Upper lobe of right lung (tissue), 1 donor: ENCODE data around the gene TSSK2. TPM values are rescaled to one million over a fixed set of nuclear protein-coding genes. Genes with fewer than 3 reads are reported as not detected.
"Not testable (repeated sequence)": the region's sequence is repeated elsewhere in the genome, so short reads cannot be mapped to it uniquely, and the experiment has no call there.

ENCODE experiments used
- ATAC-seq: fragments of 200-7000 bp; cut with Tn5 transposase; one replicate; pipeline ENCODE4 v1.9.1; 2020; ENCODE audit warnings: mild to moderate bottlenecking, moderate library complexity
- DNase-seq: peaks from one replicate; pipeline ENCODE4 v3.0.0-alpha.2; 2020
- H3K27ac ChIP-seq: fragments of 200-600 bp; one replicate; pipeline ENCODE4 v1.8.0; 2022
- H3K27me3 ChIP-seq: fragments of 200-600 bp; one replicate; pipeline ENCODE4 v1.8.0; 2022; ENCODE audit warnings: mild to moderate bottlenecking
- H3K36me3 ChIP-seq: fragments of 200-600 bp; one replicate; pipeline ENCODE4 v1.8.0; 2022
- H3K4me1 ChIP-seq: fragments of 200-600 bp; one replicate; pipeline ENCODE4 v1.8.0; 2022
- H3K4me3 ChIP-seq: fragments of 200-600 bp; one replicate; pipeline ENCODE4 v1.8.0; 2022; ENCODE audit warnings: mild to moderate bottlenecking
- H3K9me3 ChIP-seq: fragments of 200-600 bp; one replicate; pipeline ENCODE4 v1.8.0; 2022
- CTCF ChIP-seq: fragments of 200-600 bp; IDR thresholded peaks from one replicate; pipeline ENCODE4 v1.8.0; 2022; ENCODE audit warnings: antibody characterized with exemption
- intact Hi-C: fragments of 100-400 bp; cut with DNase I; formaldehyde crosslinking; loops from one replicate; pipeline ENCODE4 v1.11.0; 2022
- long read RNA-seq: library from polyadenylated mRNA; unstranded; transcript quantifications from one replicate; pipeline ENCODE4 v2.0.0, GENCODE V29; 2021
- total RNA-seq: library from RNA; stranded (reverse); fragmentation: NEBNext Ultra II Directional; extraction: Animal tissue kit (Norgen Biotek cat#: 25700); gene quantifications from one replicate; pipeline ENCODE4 v1.2.1, GENCODE V29; 2021
- donor health status: DM: no; HTN: yes; CAD: no; lungs with severe emphysema.

The TSSK2 gene
- not detected for total RNA-seq
- long read RNA-seq, result 0 reads

DNA sequence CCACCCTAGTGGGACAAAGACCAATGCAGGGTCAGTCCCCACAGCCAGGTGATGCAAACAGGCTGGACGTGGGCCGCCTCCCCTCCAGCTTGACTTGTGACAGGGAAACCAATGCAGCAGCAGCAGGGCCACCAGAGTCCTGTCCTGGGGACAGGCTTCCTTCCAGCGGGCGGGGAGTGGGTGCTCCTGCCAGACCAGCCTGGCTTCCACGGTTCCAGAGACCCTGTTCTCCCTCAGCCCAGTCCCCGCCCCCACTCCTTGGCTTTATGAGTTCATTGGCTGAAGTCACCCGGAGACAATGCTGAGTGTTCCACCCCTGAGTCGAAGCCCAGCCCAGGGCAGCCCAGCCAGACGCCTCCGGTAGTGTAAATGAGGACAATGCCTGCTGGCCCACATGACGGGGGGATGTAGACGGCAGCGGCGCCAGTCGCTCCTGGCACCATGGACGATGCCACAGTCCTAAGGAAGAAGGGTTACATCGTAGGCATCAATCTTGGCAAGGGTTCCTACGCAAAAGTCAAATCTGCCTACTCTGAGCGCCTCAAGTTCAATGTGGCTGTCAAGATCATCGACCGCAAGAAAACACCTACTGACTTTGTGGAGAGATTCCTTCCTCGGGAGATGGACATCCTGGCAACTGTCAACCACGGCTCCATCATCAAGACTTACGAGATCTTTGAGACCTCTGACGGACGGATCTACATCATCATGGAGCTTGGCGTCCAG lies at the start of gene TSSK2:
Gene TSSK2 (plus strand): TSS at position 350 of the 726 bp plus-strand sequence. CDS start 92 bp downstream, at position 442.
- no peak for TF ChIP-seq CTCF
- no peak for DNase-seq
- no peak for ATAC-seq
- Histone ChIP-seq H3K4me3 (no peak within 1 kb of the TSS), H3K27me3 (no peaks in the 10 kb centered on the region), H3K9me3 (no peaks in the 10 kb centered on the region), H3K4me1 (no peaks in the 10 kb centered on the region), H3K27ac (no peak within 1 kb of the TSS), H3K36me3 (peaks cover 36% of the 10 kb centered on the region)
- intact Hi-C loops, result no loop called here

GRCh38 chr22:19081351-19081750 lies 49.8 kb upstream of the TSSK2 start:
- intact Hi-C loops, result no loop called here
- no peak for ATAC-seq
- no peak for TF ChIP-seq CTCF
- Histone ChIP-seq H3K27me3 (no peaks in the 10 kb centered on the region), H3K9me3 (no peaks in the 10 kb centered on the region), H3K4me3 (no peak overlapping the region), H3K36me3 (peaks cover 25% of the 10 kb centered on the region), H3K27ac (no peak overlapping the region), H3K4me1 (peaks cover 9% of the 10 kb centered on the region)
- DNase-seq, result no peak

- Histone ChIP-seq H3K36me3 (peaks cover 31% of the 10 kb centered on the region), H3K4me1 (peaks cover 13% of the 10 kb centered on the region), H3K27ac (no peak overlapping the region), H3K27me3 (no peaks in the 10 kb centered on the region), H3K9me3 (no peaks in the 10 kb centered on the region), H3K4me3 (no peak overlapping the region)
- ATAC-seq (no peak), DNase-seq (no peak)
- intact Hi-C loops, result no loop called here
- TF ChIP-seq CTCF, result no peak
These were observed 49.0 kb upstream of the TSSK2 start for GRCh38 chr22:19082101-19082500.

GRCh38 chr22:19082793-19083192 lies 48.3 kb upstream of the TSSK2 start:
- Histone ChIP-seq H3K4me1 (peaks cover 13% of the 10 kb centered on the region), H3K27ac (no peak overlapping the region), H3K9me3 (no peaks in the 10 kb centered on the region), H3K36me3 (peaks cover 31% of the 10 kb centered on the region), H3K27me3 (no peaks in the 10 kb centered on the region), H3K4me3 (no peak overlapping the region)
- peak; percentile 26 for DNase-seq
- no peak for TF ChIP-seq CTCF
- no peak for ATAC-seq
- intact Hi-C loops, result no loop called here

DNA sequence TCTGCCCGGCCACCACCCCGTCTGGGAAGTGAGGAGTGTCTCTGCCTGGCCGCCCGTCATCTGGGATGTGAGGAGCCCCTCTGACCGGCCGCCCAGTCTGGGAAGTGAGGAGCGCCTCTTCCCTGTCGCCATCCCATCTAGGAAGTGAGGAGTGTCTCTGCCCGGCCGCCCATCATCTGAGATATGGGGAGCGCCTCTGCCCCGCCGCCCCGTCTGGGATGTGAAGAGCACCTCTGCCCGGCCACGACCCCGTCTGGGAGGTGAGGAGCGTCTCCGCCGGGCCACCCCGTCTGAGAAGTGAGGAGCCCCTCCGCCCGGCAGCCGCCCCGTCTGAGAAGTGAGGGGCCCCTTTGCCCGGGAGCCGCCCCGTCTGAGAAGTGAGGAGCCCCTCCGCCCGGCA lies 47.0 kb upstream of the TSSK2 start:
- H3K9me3 ChIP-seq, H3K4me3 ChIP-seq, intact Hi-C loops, H3K27me3 ChIP-seq, H3K27ac ChIP-seq, ATAC-seq, DNase-seq: not testable (repeated sequence)
- H3K36me3 ChIP-seq, result peaks cover 42% of the 10 kb centered on the region
- H3K4me1 ChIP-seq, result peaks cover 13% of the 10 kb centered on the region

GRCh38 chr22:19084586-19084985 lies 46.5 kb upstream of the TSSK2 start:
- H3K36me3 ChIP-seq, result peaks cover 40% of the 10 kb centered on the region
- H3K4me3 ChIP-seq, intact Hi-C loops, ATAC-seq, H3K27ac ChIP-seq, DNase-seq, H3K27me3 ChIP-seq, H3K9me3 ChIP-seq: not testable (repeated sequence)
- H3K4me1 ChIP-seq, result peaks cover 13% of the 10 kb centered on the region
